Caco-2 (cell line): Measurements from ENCODE around the gene FBXL7. TPM values are rescaled to one million over a fixed set of nuclear protein-coding genes. Genes with fewer than 3 reads are reported as not detected.

Experiments used
- BruUV-seq: library from RNA; stranded (reverse); fragments of 400-500 nt; replicated peaks from 2 replicates; lab custom pipeline; 2021; lab: Mats Ljungman, UMichigan
- CTCF ChIA-PET: fragments of 300-600 bp; sonication (Branson Sonifier 250); formaldehyde crosslinking; loops from one replicate; lab custom pipeline; 2022; ENCODE audit warnings: antibody characterized with exemption; lab: Charles Lee
- POLR2A ChIA-PET: fragments of 300-600 bp; sonication (Branson Sonifier 250); formaldehyde crosslinking; loops from one replicate; lab custom pipeline; 2022; ENCODE audit warnings: antibody characterized with exemption; lab: Charles Lee
- DNase-seq, 2 experiments: peaks; one replicate each; pipeline versions ENCODE4 v3.0.0 to v3.0.0-alpha.2; 2020 to 2022
- H3K27me3 ChIP-seq: replicated peaks from 2 replicates; pipeline ENCODE4 v1.6.0; 2011; ENCODE audit warnings: low read length; ENCODE audit not compliant: control insufficient read depth, insufficient read depth
- H3K36me3 ChIP-seq: 2 replicates; pipeline ENCODE4 v1.5.1; 2011; ENCODE audit warnings: low read length; ENCODE audit not compliant: control insufficient read depth, insufficient read depth
- H3K4me1 ChIP-seq: fragments of 250-450 bp; sonication (Bioruptor Pico); 2 replicates; pipeline ENCODE4 v1.5.1; 2020; ENCODE audit warnings: mild to moderate bottlenecking
- H3K4me3 ChIP-seq: 2 replicates; pipeline ENCODE4 v1.5.1; 2011; ENCODE audit warnings: low read depth, mild to moderate bottlenecking, control low read depth, low read length
- H3K9me3 ChIP-seq: fragments of 250-450 bp; sonication (Bioruptor Pico); 2 replicates; pipeline ENCODE4 v1.5.1; 2020; ENCODE audit warnings: mild to moderate bottlenecking, moderate library complexity
- H3K27ac Mint-ChIP-seq: one replicate; pipeline ENCODE4 v1.8.0; 2022; ENCODE audit warnings: mixed read lengths; ENCODE audit not compliant: unreplicated experiment
- H3K27me3 Mint-ChIP-seq: one replicate; pipeline ENCODE4 v1.8.0; 2022; ENCODE audit warnings: mixed read lengths; ENCODE audit not compliant: insufficient read depth, unreplicated experiment
- H3K36me3 Mint-ChIP-seq: one replicate; pipeline ENCODE4 v1.8.0; 2022; ENCODE audit warnings: mild to moderate bottlenecking, mixed read lengths; ENCODE audit not compliant: insufficient read depth, unreplicated experiment
- H3K4me1 Mint-ChIP-seq: one replicate; pipeline ENCODE4 v1.8.0; 2022; ENCODE audit warnings: low read depth, mixed read lengths; ENCODE audit not compliant: unreplicated experiment
- H3K4me3 Mint-ChIP-seq: one replicate; pipeline ENCODE4 v1.8.0; 2022; ENCODE audit warnings: mild to moderate bottlenecking, moderate library complexity, mixed read lengths; ENCODE audit not compliant: unreplicated experiment
- H3K9me3 Mint-ChIP-seq: one replicate; pipeline ENCODE4 v1.8.0; 2022; ENCODE audit warnings: mixed read lengths; ENCODE audit not compliant: unreplicated experiment
- CTCF ChIP-seq, 2 experiments: fragments of 200-600 bp in 1 of 2; IDR thresholded peaks; 1 replicate in 1 of 2; 2 replicates in 1 of 2; pipeline versions ENCODE4 v1.5.1 to v1.8.0; 2011 to 2022; ENCODE audit warnings: antibody characterized with exemption in 1 of 2, control low read depth in 1 of 2, inconsistent platforms in 1 of 2, low read depth in 1 of 2, low read length in 1 of 2, mild to moderate bottlenecking in 1 of 2, moderate library complexity in 1 of 2; ENCODE audit not compliant: insufficient read depth in 1 of 2, severe bottlenecking in 1 of 2, unreplicated experiment in 1 of 2
- intact Hi-C: fragments of 100-400 bp; cut with micrococcal nuclease; formaldehyde crosslinking; loops from one replicate; pipeline ENCODE4 v1.10.0; 2022; ENCODE audit not compliant: unreplicated experiment
- total RNA-seq: library from RNA; stranded (reverse); gene quantifications from 2 replicates; pipeline ENCODE4 v1.2.3, GENCODE V29; 2022

The FBXL7 gene
- total RNA-seq, 1 experiment from 2014 or later, result not detected

- Mint-ChIP-seq H3K9me3 (no peaks in the 10 kb centered on the region), H3K4me3 (no peak overlapping the region), H3K27me3 (no peaks in the 10 kb centered on the region), H3K27ac (no peak overlapping the region), H3K4me1 (no peaks in the 10 kb centered on the region), H3K36me3 (no peaks in the 10 kb centered on the region)
- no peak for DNase-seq
- H3K36me3 ChIP-seq, result no peaks in the 10 kb centered on the region
- TF ChIP-seq CTCF (IDR thresholded peaks at IDR 0.05; ENCODE audit: insufficient read depth in 1 of 2, low read depth in 1 of 2, low read length in 1 of 2, severe bottlenecking in 1 of 2, unreplicated experiment in 1 of 2), result no peak
- no peak overlapping the region for H3K4me3 ChIP-seq
- ChIA-PET POLR2A (no interaction called here), CTCF (no interaction called here)
- no peaks in the 10 kb centered on the region for H3K4me1 ChIP-seq
- intact Hi-C loops, result no loop called here
- no peaks in the 10 kb centered on the region for H3K27me3 ChIP-seq
- no peaks in the 10 kb centered on the region for H3K9me3 ChIP-seq
- no TSS peak for BruUV-seq
Observed at GRCh38 chr5:15893866-15894265, 393.9 kb downstream of the FBXL7 start.

GRCh38 chr5:15897656-15898055, 397.7 kb downstream of the FBXL7 start:
- no peak for DNase-seq
- no TSS peak for BruUV-seq
- no peak for TF ChIP-seq CTCF (IDR thresholded peaks at IDR 0.05; ENCODE audit: insufficient read depth in 1 of 2, low read depth in 1 of 2, low read length in 1 of 2, severe bottlenecking in 1 of 2, unreplicated experiment in 1 of 2)
- H3K4me1 Mint-ChIP-seq, result no peaks in the 10 kb centered on the region
- H3K27ac Mint-ChIP-seq, result no peak overlapping the region
- H3K4me3 Mint-ChIP-seq, result no peak overlapping the region
- Histone ChIP-seq H3K4me3 (no peak overlapping the region), H3K9me3 (no peaks in the 10 kb centered on the region), H3K27me3 (no peaks in the 10 kb centered on the region), H3K36me3 (no peaks in the 10 kb centered on the region), H3K4me1 (no peaks in the 10 kb centered on the region)
- POLR2A ChIA-PET, result no interaction called here
- CTCF ChIA-PET, result no interaction called here
- intact Hi-C loops, result no loop called here
- no peaks in the 10 kb centered on the region for H3K9me3 Mint-ChIP-seq
- H3K36me3 Mint-ChIP-seq, result no peaks in the 10 kb centered on the region
- H3K27me3 Mint-ChIP-seq, result peaks cover 4% of the 10 kb centered on the region

- Mint-ChIP-seq H3K36me3 (no peaks in the 10 kb centered on the region), H3K4me3 (no peak overlapping the region), H3K9me3 (no peaks in the 10 kb centered on the region), H3K27ac (no peak overlapping the region), H3K27me3 (peaks cover 4% of the 10 kb centered on the region), H3K4me1 (no peaks in the 10 kb centered on the region)
- Histone ChIP-seq H3K9me3 (no peaks in the 10 kb centered on the region), H3K36me3 (no peaks in the 10 kb centered on the region), H3K27me3 (no peaks in the 10 kb centered on the region), H3K4me3 (no peak overlapping the region), H3K4me1 (no peaks in the 10 kb centered on the region)
- POLR2A ChIA-PET, result no interaction called here
- intact Hi-C loops, result no loop called here
- no peak for DNase-seq
- no TSS peak for BruUV-seq
- TF ChIP-seq CTCF (IDR thresholded peaks at IDR 0.05; ENCODE audit: insufficient read depth in 1 of 2, low read depth in 1 of 2, low read length in 1 of 2, severe bottlenecking in 1 of 2, unreplicated experiment in 1 of 2), result no peak
- CTCF ChIA-PET, result no interaction called here
Observed at GRCh38 chr5:15898641-15899040, 398.7 kb downstream of the FBXL7 start.
